ENCODE data around the gene KANK2. TPM values are rescaled to one million over a fixed set of nuclear protein-coding genes. Genes with fewer than 3 reads are reported as not detected.
A peak's percentile ranks its signal among the peaks of the same experiment; 100 is the strongest.

Gene KANK2
- total and polyA plus RNA-seq, 2 of the 13 experiments (the other 11 are each of a cell fraction or from before 2014, with no cell fraction given), result 5.7 to 12.9 TPM

DNA sequence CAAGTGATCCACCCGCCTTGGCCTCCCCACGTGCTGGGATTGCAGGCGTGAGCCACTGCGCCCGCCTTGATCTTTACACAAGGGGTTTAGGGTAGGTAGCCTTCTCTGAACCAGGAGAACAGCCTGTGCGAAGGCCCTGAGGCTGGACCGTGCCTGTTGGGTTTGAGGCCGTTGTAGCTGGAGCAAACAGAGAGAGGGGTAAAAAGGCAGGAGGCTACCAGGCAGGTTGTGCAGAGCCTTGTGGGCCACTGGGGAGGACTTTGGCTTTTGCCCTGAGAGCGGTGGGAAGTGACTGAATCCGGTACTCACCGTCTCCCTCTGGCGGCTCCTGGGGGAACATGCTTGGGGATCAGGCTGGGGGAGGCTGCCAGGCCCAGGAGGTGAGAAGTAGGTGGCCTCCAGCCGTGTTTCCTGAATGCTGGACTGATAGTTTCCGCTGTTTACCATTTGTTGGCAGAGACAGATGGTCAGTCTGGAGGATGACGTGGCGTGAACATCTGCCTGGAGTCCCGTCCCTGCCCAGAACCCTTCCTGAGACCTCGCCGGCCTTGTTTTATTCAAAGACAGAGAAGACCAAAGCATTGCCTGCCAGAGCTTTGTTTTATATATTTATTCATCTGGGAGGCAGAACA is 66.4 kb downstream of the KANK2 start (continued):
- TF ChIP-seq, protein P1, sequence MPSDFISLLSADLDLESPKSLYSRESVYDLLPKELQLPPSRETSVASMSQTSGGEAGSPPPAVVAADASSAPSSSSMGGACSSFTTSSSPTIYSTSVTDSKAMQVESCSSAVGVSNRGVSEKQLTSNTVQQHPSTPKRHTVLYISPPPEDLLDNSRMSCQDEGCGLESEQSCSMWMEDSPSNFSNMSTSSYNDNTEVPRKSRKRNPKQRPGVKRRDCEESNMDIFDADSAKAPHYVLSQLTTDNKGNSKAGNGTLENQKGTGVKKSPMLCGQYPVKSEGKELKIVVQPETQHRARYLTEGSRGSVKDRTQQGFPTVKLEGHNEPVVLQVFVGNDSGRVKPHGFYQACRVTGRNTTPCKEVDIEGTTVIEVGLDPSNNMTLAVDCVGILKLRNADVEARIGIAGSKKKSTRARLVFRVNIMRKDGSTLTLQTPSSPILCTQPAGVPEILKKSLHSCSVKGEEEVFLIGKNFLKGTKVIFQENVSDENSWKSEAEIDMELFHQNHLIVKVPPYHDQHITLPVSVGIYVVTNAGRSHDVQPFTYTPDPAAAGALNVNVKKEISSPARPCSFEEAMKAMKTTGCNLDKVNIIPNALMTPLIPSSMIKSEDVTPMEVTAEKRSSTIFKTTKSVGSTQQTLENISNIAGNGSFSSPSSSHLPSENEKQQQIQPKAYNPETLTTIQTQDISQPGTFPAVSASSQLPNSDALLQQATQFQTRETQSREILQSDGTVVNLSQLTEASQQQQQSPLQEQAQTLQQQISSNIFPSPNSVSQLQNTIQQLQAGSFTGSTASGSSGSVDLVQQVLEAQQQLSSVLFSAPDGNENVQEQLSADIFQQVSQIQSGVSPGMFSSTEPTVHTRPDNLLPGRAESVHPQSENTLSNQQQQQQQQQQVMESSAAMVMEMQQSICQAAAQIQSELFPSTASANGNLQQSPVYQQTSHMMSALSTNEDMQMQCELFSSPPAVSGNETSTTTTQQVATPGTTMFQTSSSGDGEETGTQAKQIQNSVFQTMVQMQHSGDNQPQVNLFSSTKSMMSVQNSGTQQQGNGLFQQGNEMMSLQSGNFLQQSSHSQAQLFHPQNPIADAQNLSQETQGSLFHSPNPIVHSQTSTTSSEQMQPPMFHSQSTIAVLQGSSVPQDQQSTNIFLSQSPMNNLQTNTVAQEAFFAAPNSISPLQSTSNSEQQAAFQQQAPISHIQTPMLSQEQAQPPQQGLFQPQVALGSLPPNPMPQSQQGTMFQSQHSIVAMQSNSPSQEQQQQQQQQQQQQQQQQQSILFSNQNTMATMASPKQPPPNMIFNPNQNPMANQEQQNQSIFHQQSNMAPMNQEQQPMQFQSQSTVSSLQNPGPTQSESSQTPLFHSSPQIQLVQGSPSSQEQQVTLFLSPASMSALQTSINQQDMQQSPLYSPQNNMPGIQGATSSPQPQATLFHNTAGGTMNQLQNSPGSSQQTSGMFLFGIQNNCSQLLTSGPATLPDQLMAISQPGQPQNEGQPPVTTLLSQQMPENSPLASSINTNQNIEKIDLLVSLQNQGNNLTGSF (CRISPR knock-in tag; IDR thresholded peaks at IDR 0.05), result no peak
- TF ChIP-seq U2AF2 (IDR thresholded peaks at IDR 0.05; ENCODE audit: low read depth, low read length), result no peak
- TF ChIP-seq ZNF605 (CRISPR knock-in tag; IDR thresholded peaks at IDR 0.05), result peak; percentile 56; the same call in 1 of the 2 replicates
- TF ChIP-seq ZNF33B (CRISPR knock-in tag; IDR thresholded peaks at IDR 0.05), result 0 out of 2 replicates have a peak, but pooled peaks have one; percentile 56
- TF ChIP-seq DPF2 (CRISPR knock-in tag; IDR thresholded peaks at IDR 0.05; ENCODE audit: borderline replicate concordance, low read depth), result 0 out of 2 replicates have a peak, but pooled peaks have one; percentile 40
- TF ChIP-seq ZNF703 (CRISPR knock-in tag; IDR thresholded peaks at IDR 0.05; ENCODE audit: borderline replicate concordance), result no peak
- peak; percentile 93 for TF ChIP-seq HNF4A (CRISPR knock-in tag; IDR thresholded peaks at IDR 0.05)
- no peak for TF ChIP-seq SKI (IDR thresholded peaks at IDR 0.05; ENCODE audit: partially characterized antibody)
- TF ChIP-seq BRD4 (CRISPR knock-in tag; IDR thresholded peaks at IDR 0.05), result no peak
- no peak for TF ChIP-seq ZNF484 (CRISPR knock-in tag; IDR thresholded peaks at IDR 0.05; ENCODE audit: borderline replicate concordance, low read depth)
- TF ChIP-seq, protein P2, sequence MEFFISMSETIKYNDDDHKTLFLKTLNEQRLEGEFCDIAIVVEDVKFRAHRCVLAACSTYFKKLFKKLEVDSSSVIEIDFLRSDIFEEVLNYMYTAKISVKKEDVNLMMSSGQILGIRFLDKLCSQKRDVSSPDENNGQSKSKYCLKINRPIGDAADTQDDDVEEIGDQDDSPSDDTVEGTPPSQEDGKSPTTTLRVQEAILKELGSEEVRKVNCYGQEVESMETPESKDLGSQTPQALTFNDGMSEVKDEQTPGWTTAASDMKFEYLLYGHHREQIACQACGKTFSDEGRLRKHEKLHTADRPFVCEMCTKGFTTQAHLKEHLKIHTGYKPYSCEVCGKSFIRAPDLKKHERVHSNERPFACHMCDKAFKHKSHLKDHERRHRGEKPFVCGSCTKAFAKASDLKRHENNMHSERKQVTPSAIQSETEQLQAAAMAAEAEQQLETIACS (CRISPR knock-in tag; IDR thresholded peaks at IDR 0.05), result no peak
- TF ChIP-seq ATRX (CRISPR knock-in tag; IDR thresholded peaks at IDR 0.05; ENCODE audit: borderline replicate concordance), result no peak
- TF ChIP-seq SATB2 (CRISPR knock-in tag; IDR thresholded peaks at IDR 0.05), result no peak
- no peak for TF ChIP-seq CHCHD3 (CRISPR knock-in tag; IDR thresholded peaks at IDR 0.05)
- no peak for TF ChIP-seq ZNF232 (CRISPR knock-in tag; IDR thresholded peaks at IDR 0.05; ENCODE audit: borderline replicate concordance)
- TF ChIP-seq, protein P3, sequence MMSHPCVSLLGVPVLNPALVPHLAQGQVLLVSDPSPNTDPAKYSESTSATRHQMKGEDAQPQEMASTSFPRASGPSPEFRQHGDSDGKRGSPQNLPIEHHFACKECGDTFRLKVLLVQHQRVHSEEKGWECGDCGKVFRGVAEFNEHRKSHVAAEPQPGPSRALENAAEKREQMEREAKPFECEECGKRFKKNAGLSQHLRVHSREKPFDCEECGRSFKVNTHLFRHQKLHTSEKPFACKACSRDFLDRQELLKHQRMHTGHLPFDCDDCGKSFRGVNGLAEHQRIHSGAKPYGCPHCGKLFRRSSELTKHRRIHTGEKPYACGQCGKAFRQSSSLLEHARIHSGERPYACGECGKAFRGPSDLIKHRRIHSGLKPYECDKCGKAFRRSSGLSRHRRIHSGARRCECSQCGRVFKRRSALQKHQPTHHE (CRISPR knock-in tag; IDR thresholded peaks at IDR 0.05; ENCODE audit: borderline replicate concordance), result no peak
- TF ChIP-seq ZSCAN20 (CRISPR knock-in tag; IDR thresholded peaks at IDR 0.05; ENCODE audit: borderline replicate concordance), result no peak
- TF ChIP-seq MED8 (CRISPR knock-in tag; IDR thresholded peaks at IDR 0.05; ENCODE audit: insufficient replicate concordance), result no peak
- TF ChIP-seq, protein P4, sequence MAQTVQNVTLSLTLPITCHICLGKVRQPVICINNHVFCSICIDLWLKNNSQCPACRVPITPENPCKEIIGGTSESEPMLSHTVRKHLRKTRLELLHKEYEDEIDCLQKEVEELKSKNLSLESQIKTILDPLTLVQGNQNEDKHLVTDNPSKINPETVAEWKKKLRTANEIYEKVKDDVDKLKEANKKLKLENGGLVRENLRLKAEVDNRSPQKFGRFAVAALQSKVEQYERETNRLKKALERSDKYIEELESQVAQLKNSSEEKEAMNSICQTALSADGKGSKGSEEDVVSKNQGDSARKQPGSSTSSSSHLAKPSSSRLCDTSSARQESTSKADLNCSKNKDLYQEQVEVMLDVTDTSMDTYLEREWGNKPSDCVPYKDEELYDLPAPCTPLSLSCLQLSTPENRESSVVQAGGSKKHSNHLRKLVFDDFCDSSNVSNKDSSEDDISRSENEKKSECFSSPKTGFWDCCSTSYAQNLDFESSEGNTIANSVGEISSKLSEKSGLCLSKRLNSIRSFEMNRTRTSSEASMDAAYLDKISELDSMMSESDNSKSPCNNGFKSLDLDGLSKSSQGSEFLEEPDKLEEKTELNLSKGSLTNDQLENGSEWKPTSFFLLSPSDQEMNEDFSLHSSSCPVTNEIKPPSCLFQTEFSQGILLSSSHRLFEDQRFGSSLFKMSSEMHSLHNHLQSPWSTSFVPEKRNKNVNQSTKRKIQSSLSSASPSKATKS (CRISPR knock-in tag; IDR thresholded peaks at IDR 0.05), result no peak
- no peak for TF ChIP-seq MIER3 (CRISPR knock-in tag; IDR thresholded peaks at IDR 0.05; ENCODE audit: borderline replicate concordance)
- TF ChIP-seq KLF11 (CRISPR knock-in tag; IDR thresholded peaks at IDR 0.05), result no peak

Data from HepG2 (cell line).